Loucy (cell line): ENCODE results near the gene SMOC2.
"Not testable (repeated sequence)": the region's sequence is repeated elsewhere in the genome, so short reads cannot be mapped to it uniquely, and the experiment has no call there.

ENCODE experiments used
- H2AFZ ChIP-seq: fragments of 200-600 bp; sonication (generic); 2 replicates; pipeline ENCODE4 v1.6.0; 2016; ENCODE audit warnings: antibody characterized with exemption, mild to moderate bottlenecking, low read length, moderate library complexity
- H3F3A ChIP-seq: fragments of 200-600 bp; 2 replicates; pipeline ENCODE4 v1.6.0; 2016; ENCODE audit warnings: antibody characterized with exemption, low read depth, mild to moderate bottlenecking
- H3K27me3 ChIP-seq: fragments of 200-600 bp; sonication (generic); 2 replicates; pipeline ENCODE4 v1.6.1; 2014; ENCODE audit warnings: low read length, mild to moderate bottlenecking; ENCODE audit not compliant: insufficient read depth, poor library complexity, severe bottlenecking
- H3K36me3 ChIP-seq: fragments of 200-600 bp; sonication (generic); 2 replicates; pipeline ENCODE4 v1.6.1; 2016; ENCODE audit warnings: low read length; ENCODE audit not compliant: insufficient read depth
- H3K4me1 ChIP-seq: fragments of 200-600 bp; sonication (generic); 2 replicates; pipeline ENCODE4 v1.5.1; 2014; ENCODE audit warnings: low read length, mild to moderate bottlenecking; ENCODE audit not compliant: insufficient read depth, poor library complexity, severe bottlenecking
- H3K4me2 ChIP-seq: fragments of 200-600 bp; sonication (generic); 2 replicates; pipeline ENCODE4 v1.6.0; 2014; ENCODE audit warnings: antibody characterized with exemption, low read length, low read depth, mild to moderate bottlenecking; ENCODE audit not compliant: poor library complexity, severe bottlenecking
- H3K4me3 ChIP-seq: fragments of 200-600 bp; sonication (generic); 2 replicates; pipeline ENCODE4 v1.5.1; 2014; ENCODE audit warnings: low read length, mild to moderate bottlenecking, mixed read lengths; ENCODE audit not compliant: poor library complexity, severe bottlenecking
- H3K79me2 ChIP-seq: fragments of 200-600 bp; sonication (generic); 2 replicates; pipeline ENCODE4 v1.6.1; 2014; ENCODE audit warnings: low read length; ENCODE audit not compliant: insufficient read depth
- H3K9ac ChIP-seq: fragments of 200-600 bp; sonication (generic); 2 replicates; pipeline ENCODE4 v1.6.0; 2014; ENCODE audit warnings: mild to moderate bottlenecking, low read depth, low read length, moderate library complexity; ENCODE audit not compliant: poor library complexity, severe bottlenecking
- H3K9me2 ChIP-seq: fragments of 200-600 bp; sonication (generic); replicated peaks from 2 replicates; pipeline ENCODE4 v1.6.1; 2016; ENCODE audit warnings: low read depth, low read length, mixed read lengths
- H3K9me3 ChIP-seq: fragments of 200-600 bp; sonication (generic); 2 replicates; pipeline ENCODE4 v1.6.1; 2014; ENCODE audit warnings: mild to moderate bottlenecking, antibody characterized with exemption, low read length, low read depth; ENCODE audit not compliant: insufficient read depth
- H4K20me1 ChIP-seq: fragments of 200-600 bp; sonication (generic); 2 replicates; pipeline ENCODE4 v1.6.0; 2014; ENCODE audit warnings: antibody characterized with exemption, low read length, mild to moderate bottlenecking; ENCODE audit not compliant: insufficient read depth, poor library complexity, severe bottlenecking
- CTCF ChIP-seq: fragments of 200-600 bp; sonication (generic); conservative IDR thresholded peaks from 2 replicates; pipeline ENCODE4 v1.5.1; 2014; ENCODE audit warnings: mild to moderate bottlenecking, antibody characterized with exemption, low read length
- EZH2phosphoT487 ChIP-seq: fragments of 200-600 bp; IDR thresholded peaks from 2 replicates; pipeline ENCODE4 v1.6.1; 2018; ENCODE audit warnings: antibody characterized with exemption, mild to moderate bottlenecking, moderate library complexity, borderline replicate concordance

SMOC2 gene

GRCh38 chr6:168537540-168537884 lies 96.5 kb downstream of the SMOC2 start:
- peaks cover 11% of the 10 kb centered on the region; the same call in 1 of the 2 replicates for H3K9me3 ChIP-seq
- H3K4me1 ChIP-seq, result no peaks in the 10 kb centered on the region
- H3K4me3 ChIP-seq, result no peak overlapping the region
- TF ChIP-seq EZH2phosphoT487, result no peak
- no peak overlapping the region for H3K9ac ChIP-seq
- no peaks in the 10 kb centered on the region for H3K36me3 ChIP-seq
- H3K4me2 ChIP-seq, result no peak overlapping the region
- H3K9me2 ChIP-seq, result no peaks in the 10 kb centered on the region
- no peaks in the 10 kb centered on the region for H3K79me2 ChIP-seq
- H3K27me3 ChIP-seq, result no peaks in the 10 kb centered on the region
- H3F3A ChIP-seq, result no peaks in the 10 kb centered on the region
- no peak overlapping the region for H2AFZ ChIP-seq
- no peaks in the 10 kb centered on the region for H4K20me1 ChIP-seq

- not testable (repeated sequence) for H3K9ac ChIP-seq, H3K4me1 ChIP-seq, H3K9me2 ChIP-seq, H3K27me3 ChIP-seq, H3K36me3 ChIP-seq, H3F3A ChIP-seq, H3K4me3 ChIP-seq, H2AFZ ChIP-seq, H3K4me2 ChIP-seq, H3K79me2 ChIP-seq, H4K20me1 ChIP-seq
- peaks cover 11% of the 10 kb centered on the region; the same call in 1 of the 2 replicates for H3K9me3 ChIP-seq
These were observed 97.4 kb downstream of the SMOC2 start for GRCh38 chr6:168538188-168538891.

GRCh38 chr6:168538892-168539811 lies 98.2 kb downstream of the SMOC2 start:
- TF ChIP-seq EZH2phosphoT487, result no peak
- no peak for TF ChIP-seq CTCF
- Histone ChIP-seq H3K27me3 (no peaks in the 10 kb centered on the region), H3K9me2 (no peaks in the 10 kb centered on the region), H3K4me2 (no peak overlapping the region), H3K4me3 (no peak overlapping the region), H2AFZ (no peak overlapping the region), H3K9ac (no peak overlapping the region), H3K79me2 (no peaks in the 10 kb centered on the region), H4K20me1 (no peaks in the 10 kb centered on the region), H3F3A (no peaks in the 10 kb centered on the region), H3K4me1 (no peaks in the 10 kb centered on the region), H3K9me3 (peaks cover 11% of the 10 kb centered on the region; the same call in 1 of the 2 replicates), H3K36me3 (no peaks in the 10 kb centered on the region)

DNA sequence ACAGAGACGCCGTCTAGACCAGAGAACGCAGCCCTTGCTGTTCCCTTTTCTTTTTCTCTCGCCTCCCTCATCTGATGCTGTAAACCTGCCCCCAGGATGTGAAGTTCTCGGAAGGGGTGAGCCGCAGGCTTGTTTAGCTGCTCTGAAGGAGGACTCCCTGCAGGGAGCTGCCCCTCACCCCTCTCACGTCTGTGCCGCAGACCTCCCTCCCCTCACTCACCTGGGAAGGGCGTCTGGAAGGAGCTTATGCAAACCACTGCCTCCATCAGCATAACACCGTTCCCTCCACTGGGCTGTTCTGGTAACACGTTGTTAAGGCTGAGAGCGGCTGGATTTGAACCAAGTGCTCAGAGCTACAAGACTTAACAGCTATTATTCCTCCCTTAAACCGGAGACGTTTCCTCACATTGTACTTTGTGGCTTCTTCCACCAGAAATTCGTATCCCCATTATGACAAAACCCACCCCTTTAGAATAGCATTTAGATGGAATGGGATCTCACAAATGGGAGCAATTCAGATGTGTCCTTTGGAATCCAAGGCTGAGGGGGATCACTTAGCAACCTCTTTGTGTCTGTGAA lies 99.8 kb downstream of the SMOC2 start:
- no peaks in the 10 kb centered on the region for H3K36me3 ChIP-seq
- TF ChIP-seq EZH2phosphoT487 (no peak), CTCF (no peak)
- no peak overlapping the region for H3K4me2 ChIP-seq
- no peaks in the 10 kb centered on the region for H4K20me1 ChIP-seq
- no peak overlapping the region for H3K9ac ChIP-seq
- no peaks in the 10 kb centered on the region for H3K79me2 ChIP-seq
- no peaks in the 10 kb centered on the region for H3K27me3 ChIP-seq
- no peaks in the 10 kb centered on the region for H3K4me1 ChIP-seq
- peaks cover 11% of the 10 kb centered on the region; the same call in 1 of the 2 replicates for H3K9me3 ChIP-seq
- H3F3A ChIP-seq, result no peaks in the 10 kb centered on the region
- no peak overlapping the region for H2AFZ ChIP-seq
- no peak overlapping the region for H3K4me3 ChIP-seq
- no peaks in the 10 kb centered on the region for H3K9me2 ChIP-seq
